OCI-LY7 (cell line): ENCODE results near the gene RBM33.

Experiments used
- EZH2phosphoT487 ChIP-seq: fragments of 200-600 bp; sonication (generic); IDR thresholded peaks from 2 replicates; pipeline ENCODE4 v1.6.1; 2018; ENCODE audit warnings: low read depth, borderline replicate concordance, mild to moderate bottlenecking, mixed run types, antibody characterized with exemption, low read length, moderate library complexity, mixed read lengths
- TF ChIP-seq, protein P1 (sequence below): fragments of 200-600 bp; sonication (generic); conservative IDR thresholded peaks from 2 replicates; pipeline ENCODE4 v1.5.1; 2014; ENCODE audit warnings: mild to moderate bottlenecking, antibody characterized with exemption, low read length, moderate library complexity, mixed read lengths

DNA sequence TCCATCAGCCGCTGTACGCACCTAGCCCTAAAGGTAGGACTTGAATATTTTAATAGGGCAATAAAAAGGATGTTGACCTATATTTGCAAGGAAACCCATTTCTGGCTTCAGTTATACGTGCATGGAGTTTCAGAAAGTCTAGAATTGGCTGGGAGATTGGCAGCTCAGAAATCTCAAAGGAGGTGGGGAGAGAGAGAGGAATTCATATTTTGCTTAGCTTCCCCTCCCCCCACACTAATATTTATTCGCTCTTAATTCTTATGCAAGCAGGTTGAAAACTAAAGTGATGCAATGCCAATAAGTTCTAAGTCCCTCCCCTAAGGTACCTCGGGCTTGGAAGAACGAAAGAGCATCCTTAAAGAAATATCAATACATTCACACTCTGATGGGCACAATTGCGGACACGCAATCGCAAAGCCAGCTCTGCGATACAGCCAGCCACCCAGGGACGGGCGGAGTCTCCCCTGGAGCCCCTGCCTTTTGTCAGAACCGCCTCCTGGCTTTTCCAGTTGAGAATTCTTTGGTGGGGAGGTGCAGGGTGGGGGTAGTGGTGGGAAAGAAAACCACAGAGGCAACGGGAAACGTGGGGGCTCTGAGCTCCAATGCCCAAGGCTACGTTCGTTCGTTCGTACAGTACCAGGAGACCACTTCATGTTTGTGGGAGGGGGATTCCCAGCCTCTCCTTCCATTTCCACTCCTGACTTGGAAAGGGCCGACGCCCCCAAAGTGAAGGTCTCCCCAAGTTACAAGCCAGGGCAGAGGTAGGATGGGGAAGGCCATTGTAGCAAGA lies 166.5 kb downstream of the RBM33 start:
- TF ChIP-seq, protein P1, sequence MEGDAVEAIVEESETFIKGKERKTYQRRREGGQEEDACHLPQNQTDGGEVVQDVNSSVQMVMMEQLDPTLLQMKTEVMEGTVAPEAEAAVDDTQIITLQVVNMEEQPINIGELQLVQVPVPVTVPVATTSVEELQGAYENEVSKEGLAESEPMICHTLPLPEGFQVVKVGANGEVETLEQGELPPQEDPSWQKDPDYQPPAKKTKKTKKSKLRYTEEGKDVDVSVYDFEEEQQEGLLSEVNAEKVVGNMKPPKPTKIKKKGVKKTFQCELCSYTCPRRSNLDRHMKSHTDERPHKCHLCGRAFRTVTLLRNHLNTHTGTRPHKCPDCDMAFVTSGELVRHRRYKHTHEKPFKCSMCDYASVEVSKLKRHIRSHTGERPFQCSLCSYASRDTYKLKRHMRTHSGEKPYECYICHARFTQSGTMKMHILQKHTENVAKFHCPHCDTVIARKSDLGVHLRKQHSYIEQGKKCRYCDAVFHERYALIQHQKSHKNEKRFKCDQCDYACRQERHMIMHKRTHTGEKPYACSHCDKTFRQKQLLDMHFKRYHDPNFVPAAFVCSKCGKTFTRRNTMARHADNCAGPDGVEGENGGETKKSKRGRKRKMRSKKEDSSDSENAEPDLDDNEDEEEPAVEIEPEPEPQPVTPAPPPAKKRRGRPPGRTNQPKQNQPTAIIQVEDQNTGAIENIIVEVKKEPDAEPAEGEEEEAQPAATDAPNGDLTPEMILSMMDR: no peak
- no peak for TF ChIP-seq EZH2phosphoT487
